Fibroblast of the aortic adventitia (primary cell): ENCODE data around the gene SDCCAG8. TPM values are rescaled to one million over a fixed set of nuclear protein-coding genes. Genes with fewer than 3 reads are reported as not detected.

Experiments
- DNase-seq: peaks from one replicate; pipeline ENCODE4 v3.0.0-alpha.2; 2010; ENCODE audit warnings: low read depth
- H3K4me3 ChIP-seq: 2 replicates; pipeline ENCODE4 v1.5.1; 2011; ENCODE audit warnings: low read depth, mild to moderate bottlenecking, control low read depth, low read length, moderate library complexity
- total RNA-seq: library from RNA; depleted of rRNA; stranded (reverse); fragments of >200 nt; gene quantifications from 2 replicates; pipeline ENCODE4 v1.2.3, GENCODE V29; 2012; ENCODE audit warnings: low replicate concordance
- TF ChIP-seq, protein P1 (sequence below): IDR thresholded peaks from 2 replicates; pipeline ENCODE4 v1.5.1; 2011; ENCODE audit warnings: mild to moderate bottlenecking, low read length, control low read depth, inconsistent platforms; ENCODE audit not compliant: insufficient read depth

The SDCCAG8 gene
- total RNA-seq, 1 donor, result 69.2 TPM

DNA sequence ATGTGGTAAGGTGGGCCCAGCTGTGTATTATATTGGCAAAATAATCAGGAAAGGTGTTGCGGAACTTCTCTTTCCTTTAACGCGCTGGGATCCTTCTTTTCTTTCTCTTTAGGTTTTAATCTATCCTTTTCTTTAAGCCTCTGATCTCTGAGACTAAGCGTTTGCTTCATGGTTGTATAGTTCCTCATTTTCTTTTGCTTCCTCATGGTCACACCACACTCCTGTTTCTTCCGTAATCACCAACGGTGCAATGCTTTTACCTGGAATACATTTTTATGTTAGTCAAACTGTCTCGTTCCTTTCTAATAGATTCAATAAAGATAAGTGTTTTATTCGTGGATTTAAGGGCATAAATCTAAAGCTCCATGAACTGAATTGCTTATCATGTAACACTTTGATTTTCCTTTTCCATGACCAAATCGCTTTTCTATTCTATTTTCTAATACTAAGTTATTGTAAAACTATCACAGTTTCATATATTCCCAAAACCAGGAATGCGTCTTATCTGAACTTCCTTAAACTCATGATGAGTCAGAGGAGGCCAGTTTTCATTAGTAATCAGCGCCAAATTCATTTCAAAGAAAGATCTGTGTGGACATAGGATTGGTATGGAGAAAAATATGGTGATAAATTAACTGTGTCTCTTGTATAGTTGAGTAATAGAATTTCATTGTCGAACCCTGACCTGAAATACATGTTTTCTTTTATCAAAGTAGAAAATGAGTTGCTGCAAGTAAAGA is 12.2 kb downstream of the SDCCAG8 start:
- TF ChIP-seq, protein P1, sequence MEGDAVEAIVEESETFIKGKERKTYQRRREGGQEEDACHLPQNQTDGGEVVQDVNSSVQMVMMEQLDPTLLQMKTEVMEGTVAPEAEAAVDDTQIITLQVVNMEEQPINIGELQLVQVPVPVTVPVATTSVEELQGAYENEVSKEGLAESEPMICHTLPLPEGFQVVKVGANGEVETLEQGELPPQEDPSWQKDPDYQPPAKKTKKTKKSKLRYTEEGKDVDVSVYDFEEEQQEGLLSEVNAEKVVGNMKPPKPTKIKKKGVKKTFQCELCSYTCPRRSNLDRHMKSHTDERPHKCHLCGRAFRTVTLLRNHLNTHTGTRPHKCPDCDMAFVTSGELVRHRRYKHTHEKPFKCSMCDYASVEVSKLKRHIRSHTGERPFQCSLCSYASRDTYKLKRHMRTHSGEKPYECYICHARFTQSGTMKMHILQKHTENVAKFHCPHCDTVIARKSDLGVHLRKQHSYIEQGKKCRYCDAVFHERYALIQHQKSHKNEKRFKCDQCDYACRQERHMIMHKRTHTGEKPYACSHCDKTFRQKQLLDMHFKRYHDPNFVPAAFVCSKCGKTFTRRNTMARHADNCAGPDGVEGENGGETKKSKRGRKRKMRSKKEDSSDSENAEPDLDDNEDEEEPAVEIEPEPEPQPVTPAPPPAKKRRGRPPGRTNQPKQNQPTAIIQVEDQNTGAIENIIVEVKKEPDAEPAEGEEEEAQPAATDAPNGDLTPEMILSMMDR, result no peak
- DNase-seq, result peak; percentile 99
- H3K4me3 ChIP-seq, result peak overlapping the region; percentile 3

- peak overlapping the region; percentile 44 for H3K4me3 ChIP-seq
- DNase-seq, result peak; percentile 86
Measured at GRCh38 chr1:243268751-243269460, 13.1 kb downstream of the SDCCAG8 start.

DNA sequence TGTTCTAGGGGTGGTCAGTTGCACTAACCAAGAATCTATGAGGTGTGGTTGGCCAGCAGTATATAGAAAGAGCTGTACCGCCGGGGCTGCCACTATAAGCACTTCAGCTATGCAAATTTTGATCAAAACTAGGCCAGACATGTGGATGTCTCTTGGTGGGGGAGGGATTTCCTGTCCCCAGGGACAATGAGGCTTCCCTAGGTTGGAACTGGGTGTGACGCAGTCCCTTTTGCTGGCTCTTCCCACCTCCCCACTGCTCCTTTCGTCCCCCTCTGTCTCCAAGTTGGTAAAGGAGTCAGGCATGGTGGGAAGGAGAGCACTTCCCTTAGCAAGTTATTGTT is 13.6 kb downstream of the SDCCAG8 start:
- peak overlapping the region; percentile 23 for H3K4me3 ChIP-seq
- TF ChIP-seq, protein P1, result no peak
- no peak for DNase-seq

More at GRCh38 chr1:243268751-243269460, 13.1 kb downstream of the SDCCAG8 start:
- TF ChIP-seq, protein P1, result no peak

- TF ChIP-seq, protein P1, result no peak
- no peak overlapping the region for H3K4me3 ChIP-seq
- no peak for DNase-seq
Measured at GRCh38 chr1:243270097-243270864, 14.4 kb downstream of the SDCCAG8 start.

DNA sequence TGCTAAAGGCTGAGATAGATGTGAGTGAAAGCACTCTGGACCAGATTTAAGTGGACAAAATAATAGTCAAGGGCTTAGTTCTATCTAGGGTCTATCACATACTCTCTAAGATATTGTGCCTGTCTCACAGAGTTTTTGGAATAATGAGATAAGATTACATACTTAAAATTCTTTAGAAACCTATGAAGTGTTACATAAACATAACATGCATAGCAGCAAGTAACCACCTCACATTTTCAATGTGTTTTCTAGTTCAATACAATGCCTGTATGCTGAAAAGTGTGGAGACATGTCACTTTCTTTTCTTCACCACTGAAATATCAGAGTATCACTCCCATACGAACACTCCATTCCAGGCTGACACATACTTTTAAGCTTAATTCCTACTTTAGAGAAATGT is 16.2 kb downstream of the SDCCAG8 start:
- no peak for DNase-seq

GRCh38 chr1:243272401-243272800 is 16.6 kb downstream of the SDCCAG8 start:
- DNase-seq, result no peak
- TF ChIP-seq, protein P1, result no peak
- no peak overlapping the region for H3K4me3 ChIP-seq

More for the DNA sequence above, 16.2 kb downstream of the SDCCAG8 start:
- TF ChIP-seq, protein P1, result no peak
- H3K4me3 ChIP-seq, result no peak overlapping the region
